Heart right ventricle (tissue), 16 donors: ENCODE results near the gene ISCU. TPM values are rescaled to one million over a fixed set of nuclear protein-coding genes. Genes with fewer than 3 reads are reported as not detected.

Experiments used
- ATAC-seq, 8 donors: fragments of 200-7000 bp; cut with Tn5 transposase; one replicate each; pipeline ENCODE4 v1.9.1; 2020; ENCODE audit warnings: mild to moderate bottlenecking in 8 of 8, moderate library complexity in 8 of 8, moderate number of reproducible peaks in 1 of 8
- DNase-seq, 2 donors: peaks; one replicate each; pipeline ENCODE4 v3.0.0-alpha.2; 2020
- H3K27ac ChIP-seq, 10 donors: fragments of 200-600 bp; sonication (generic) in 2 of 10; one replicate each; pipeline versions ENCODE4 v1.5.0 to v1.8.0; 2020 to 2022; ENCODE audit warnings: mild to moderate bottlenecking in 3 of 10
- H3K27me3 ChIP-seq, 7 donors: fragments of 200-600 bp; one replicate each; pipeline ENCODE4 v1.8.0; 2021 to 2022; ENCODE audit warnings: mild to moderate bottlenecking in 2 of 7
- H3K36me3 ChIP-seq, 9 donors: fragments of 200-600 bp; sonication (generic) in 1 of 9; one replicate each; pipeline versions ENCODE4 v1.5.0 to v1.8.0; 2020 to 2022; ENCODE audit warnings: mild to moderate bottlenecking in 2 of 9
- H3K4me1 ChIP-seq, 9 donors: fragments of 200-600 bp; sonication (generic) in 1 of 9; one replicate each; pipeline versions ENCODE4 v1.5.0 to v1.8.0; 2020 to 2022; ENCODE audit warnings: mild to moderate bottlenecking in 4 of 9
- H3K4me3 ChIP-seq, 10 donors: fragments of 200-600 bp; sonication (generic) in 2 of 10; one replicate each; pipeline versions ENCODE4 v1.5.0 to v1.8.0; 2020 to 2022; ENCODE audit warnings: mild to moderate bottlenecking in 7 of 10, moderate library complexity in 2 of 10
- H3K9me3 ChIP-seq, 11 donors: fragments of 200-600 bp in 10 of 11; sonication (generic) in 2 of 11; one replicate each; pipeline versions ENCODE4 v1.5.0 to v1.8.0; 2013 to 2022; ENCODE audit warnings: mild to moderate bottlenecking in 2 of 11, control low read depth in 1 of 11, moderate library complexity in 1 of 11
- WGBS, 2 donors: extraction: QIAGEN DNeasy Blood & Tissue Kit; methylation state at CpG; one replicate each; pipeline ENCODE4 v1.1.7; 2013; ENCODE audit warnings: inconsistent platforms in 1 of 2; 5-methylcytosine and 5-hydroxymethylcytosine counted together
- intact Hi-C, 10 donors: fragments of 100-400 bp; cut with DNase I; formaldehyde crosslinking; loops; one replicate each; pipeline versions ENCODE4 v1.11.1 to v1.14.2; 2022
- polyA plus RNA-seq, 2 donors: library from polyadenylated mRNA; stranded (reverse); fragments of 200-250 nt; gene quantifications; one replicate each; pipeline ENCODE4 v1.2.3, GENCODE V29; 2013
- total RNA-seq, 10 donors: library from RNA; stranded (reverse); fragmentation: NEBNext Ultra II Directional in 3 of 10; extraction: Animal tissue kit (Norgen Biotek cat#: 25700) in 3 of 10; gene quantifications; one replicate each; pipeline versions ENCODE4 v1.2.1 to v1.2.4, GENCODE V29; 2021 to 2023
- TF ChIP-seq, protein P1 (sequence below), 9 donors: fragments of 200-600 bp; sonication (generic) in 2 of 9; IDR thresholded peaks; one replicate each; pipeline versions ENCODE4 v1.5.0 to v1.8.0; 2021 to 2022; ENCODE audit warnings: antibody characterized with exemption in 9 of 9, mild to moderate bottlenecking in 5 of 9, moderate library complexity in 1 of 9
- donor health status: Arrhythmogenic right ventricular cardiomyopathy.
- donor health status: ischemic (EF 13 %, LVEDD 7.1; RV severe dilation, severe dysfunction).
- donor health status: healthy with polysubstance abuse.
- donor health status: DM: no; HTN: yes; CAD: no.
- donor health status: DM: no; HTN: no; CAD: no.
- donor health status: ischemic (EF 25% LVEDD 6.9; RV normal size, moderate dysfunction).
- donor health status: ischemic (EF 25% LVEDD 5.7; RV mildly dilated, moderate dysfunction).
- donor health status: healthy.
- donor health status: DM: yes; HTN: yes; CAD: no.
- donor health status: Ischemic cardiomyopathy.
- donor health status: ischemic (EF 35%, LVEDD 5.7; RV mildly dilated, moderate dysfunction).
- donor health status: nonischemic (EF 11% LVEDD 7.7; RV severe dilation, severe dysfunction).
- donor health status: DM: yes; HTN: yes; CAD: no.
- donor health status: PGD.
- donor health status: ischemic (EF 29% LVEDD 5.4; RV normal size, mild dysfunction).
- donor health status: nonischemic (EF 23%, LVEDD 6.1; RV moderate dilation, normal function).

The ISCU gene
- total and polyA plus RNA-seq, 12 donors, result 164 to 630 (median 516) TPM

DNA sequence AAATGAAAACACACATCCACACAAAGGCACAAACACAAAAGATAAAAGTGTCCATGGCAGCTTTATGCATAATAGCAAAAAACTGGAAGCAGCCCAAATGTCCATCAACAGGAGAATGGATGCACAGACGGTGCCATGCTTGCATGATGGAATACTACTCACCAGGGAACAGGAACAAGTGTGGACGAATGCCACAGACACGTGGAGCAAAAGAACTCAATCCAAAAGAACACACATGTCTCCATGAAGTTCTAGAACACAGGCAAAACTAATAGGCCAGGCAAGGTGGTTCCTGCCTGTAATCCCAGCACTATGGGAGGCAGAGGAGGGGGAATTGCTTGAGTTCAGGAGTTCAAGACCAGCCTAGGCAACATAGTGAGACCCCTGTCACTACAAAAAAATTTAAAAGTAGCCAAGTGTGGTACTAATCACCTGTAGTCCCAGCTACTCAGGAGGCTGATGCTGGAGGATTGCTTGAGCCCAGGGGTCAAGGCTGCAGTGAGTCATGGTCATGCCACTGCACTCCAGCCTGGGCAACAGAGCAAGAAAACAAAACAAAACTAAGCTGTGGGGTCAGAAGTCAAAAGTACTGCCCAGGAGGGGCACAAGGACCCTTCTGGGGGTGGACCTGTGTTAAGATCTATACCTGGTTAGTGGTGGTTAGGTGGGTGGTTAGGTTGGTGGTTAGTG, 42.7 kb downstream of the ISCU start:
- WGBS, 2 donors, result 60 to 65% methylated on average over 3 of the region's 3 CpGs
- no peak for ATAC-seq
- TF ChIP-seq, protein P1, sequence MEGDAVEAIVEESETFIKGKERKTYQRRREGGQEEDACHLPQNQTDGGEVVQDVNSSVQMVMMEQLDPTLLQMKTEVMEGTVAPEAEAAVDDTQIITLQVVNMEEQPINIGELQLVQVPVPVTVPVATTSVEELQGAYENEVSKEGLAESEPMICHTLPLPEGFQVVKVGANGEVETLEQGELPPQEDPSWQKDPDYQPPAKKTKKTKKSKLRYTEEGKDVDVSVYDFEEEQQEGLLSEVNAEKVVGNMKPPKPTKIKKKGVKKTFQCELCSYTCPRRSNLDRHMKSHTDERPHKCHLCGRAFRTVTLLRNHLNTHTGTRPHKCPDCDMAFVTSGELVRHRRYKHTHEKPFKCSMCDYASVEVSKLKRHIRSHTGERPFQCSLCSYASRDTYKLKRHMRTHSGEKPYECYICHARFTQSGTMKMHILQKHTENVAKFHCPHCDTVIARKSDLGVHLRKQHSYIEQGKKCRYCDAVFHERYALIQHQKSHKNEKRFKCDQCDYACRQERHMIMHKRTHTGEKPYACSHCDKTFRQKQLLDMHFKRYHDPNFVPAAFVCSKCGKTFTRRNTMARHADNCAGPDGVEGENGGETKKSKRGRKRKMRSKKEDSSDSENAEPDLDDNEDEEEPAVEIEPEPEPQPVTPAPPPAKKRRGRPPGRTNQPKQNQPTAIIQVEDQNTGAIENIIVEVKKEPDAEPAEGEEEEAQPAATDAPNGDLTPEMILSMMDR (IDR thresholded peaks at IDR 0.05), result no peak
- Histone ChIP-seq H3K27ac (no peak overlapping the region), H3K36me3 (no peaks in the 10 kb centered on the region), H3K27me3 (no peaks in the 10 kb centered on the region), H3K4me1 (peaks cover 0 to 16% (median 9%) of the 10 kb centered on the region in 9 donors), H3K9me3 (no peaks in the 10 kb centered on the region), H3K4me3 (no peak overlapping the region)
- no peak for DNase-seq
- intact Hi-C loops, result loop anchor here in 1 of 10 donors (5.0 kb wide), 1 partner anchor 33 kb away; no protein-coding TSS in a partner anchor

DNA sequence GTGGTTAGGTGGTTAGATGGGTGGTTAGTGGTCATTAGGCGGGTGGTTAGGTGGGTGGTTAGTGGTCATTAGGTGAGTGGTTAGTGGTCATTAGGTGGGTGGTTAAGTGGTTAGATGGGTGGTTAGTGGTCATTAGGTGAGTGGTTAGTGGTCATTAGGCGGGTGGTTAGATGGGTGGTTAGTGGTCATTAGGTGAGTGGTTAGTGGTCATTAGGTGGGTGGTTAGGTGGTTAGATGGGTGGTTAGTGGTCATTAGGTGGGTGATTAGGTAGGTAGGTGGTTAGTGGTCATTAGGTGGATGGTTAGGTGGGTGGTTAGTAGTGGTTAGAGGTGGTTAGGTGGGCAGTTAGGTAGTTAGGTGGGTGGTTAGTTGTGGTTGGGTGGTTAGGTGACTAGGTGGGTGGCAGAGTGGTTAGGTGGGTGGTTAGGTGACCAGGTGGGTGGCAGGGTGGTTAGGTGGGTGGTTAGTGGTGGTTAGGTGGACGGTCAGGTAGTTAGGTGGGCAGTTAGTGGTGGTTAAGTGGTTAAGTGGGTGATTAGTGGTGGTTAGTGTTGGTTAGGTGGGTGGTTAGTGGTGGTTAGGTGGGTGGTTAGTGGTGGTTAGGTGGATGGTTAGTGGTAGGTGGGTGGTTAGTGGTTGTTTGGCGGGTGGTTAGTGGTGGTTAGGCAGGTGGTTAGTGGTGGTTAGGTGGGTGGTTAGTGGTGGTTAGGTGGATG, 43.5 kb downstream of the ISCU start:
- ATAC-seq, result no peak
- DNase-seq, result no peak
- 92 to 99% methylated on average over 4 of the region's 4 CpGs for WGBS, 2 donors
- intact Hi-C loops, result loop anchor here in 1 of 10 donors (5.0 kb wide), 1 partner anchor 34 kb away; no protein-coding TSS in a partner anchor
- no peak overlapping the region for H3K27ac ChIP-seq
- no peaks in the 10 kb centered on the region for H3K9me3 ChIP-seq
- H3K4me1 ChIP-seq, result peaks cover 0 to 18% (median 9%) of the 10 kb centered on the region in 9 donors
- H3K4me3 ChIP-seq, result no peak overlapping the region
- no peaks in the 10 kb centered on the region for H3K27me3 ChIP-seq
- TF ChIP-seq, protein P1 (IDR thresholded peaks at IDR 0.05), result no peak
- H3K36me3 ChIP-seq, result no peaks in the 10 kb centered on the region

DNA sequence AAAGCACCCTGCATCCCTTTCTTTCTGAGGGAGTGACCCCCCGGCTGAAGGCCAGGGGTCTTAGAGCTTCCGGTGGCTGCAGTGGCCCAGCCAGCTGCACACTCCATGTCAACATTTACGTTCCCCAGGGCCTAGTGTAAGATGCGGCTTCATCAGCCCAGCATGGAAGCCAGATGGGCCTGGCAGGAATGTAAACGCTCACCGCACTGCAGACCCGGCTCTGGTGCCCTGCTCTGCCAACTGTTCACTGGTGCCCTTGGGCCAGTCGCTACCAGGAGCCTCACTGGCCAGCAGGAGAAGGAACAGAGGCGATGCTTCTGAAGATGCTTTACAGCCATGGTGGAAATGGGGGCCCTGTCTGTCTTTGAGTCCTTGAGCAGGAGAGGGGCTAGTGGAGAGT, 44.1 kb downstream of the ISCU start:
- no peak overlapping the region for H3K27ac ChIP-seq

DNA sequence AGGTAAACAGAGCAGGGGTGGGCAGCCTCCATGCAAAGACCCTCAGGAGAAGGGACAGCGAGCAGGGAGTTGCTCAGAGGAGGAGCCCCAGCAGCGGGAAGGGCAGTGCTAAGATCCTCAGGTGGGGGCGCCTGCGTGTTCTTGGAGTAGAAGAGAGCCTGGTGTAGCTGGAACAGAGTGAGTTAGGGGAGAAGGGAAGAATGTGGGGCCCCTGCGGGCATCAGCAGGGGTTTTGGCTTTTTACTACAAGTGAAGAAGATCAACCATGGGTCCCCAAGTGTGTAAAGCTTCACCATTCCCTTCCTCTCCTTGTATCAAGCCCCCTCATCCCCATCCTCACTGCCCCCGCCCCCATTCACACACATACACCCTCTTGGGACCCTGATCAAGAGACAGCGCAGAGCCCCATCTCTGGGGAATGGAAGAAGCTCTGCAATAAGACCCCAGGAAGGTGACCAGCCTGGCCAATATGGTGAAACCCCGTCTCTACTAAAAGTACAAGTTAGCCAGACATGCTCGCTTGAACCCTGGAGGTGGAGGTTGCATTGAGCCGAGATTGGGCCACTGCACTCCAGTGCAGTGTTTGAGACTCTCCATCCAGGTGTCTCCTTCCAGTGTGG, 45.7 kb downstream of the ISCU start:
- no peaks in the 10 kb centered on the region for H3K9me3 ChIP-seq
- no peak overlapping the region for H3K4me3 ChIP-seq
- TF ChIP-seq, protein P1 (IDR thresholded peaks at IDR 0.05), result no peak

More for the DNA sequence above, 44.1 kb downstream of the ISCU start:
- H3K4me3 ChIP-seq, result no peak overlapping the region
- peaks cover 0 to 18% (median 9%) of the 10 kb centered on the region in 9 donors for H3K4me1 ChIP-seq
- 70 to 79% methylated on average over 9 of the region's 9 CpGs for WGBS, 2 donors
- no peak for DNase-seq
- H3K36me3 ChIP-seq, result no peaks in the 10 kb centered on the region
- no peaks in the 10 kb centered on the region for H3K9me3 ChIP-seq
- no peaks in the 10 kb centered on the region for H3K27me3 ChIP-seq
- TF ChIP-seq, protein P1 (IDR thresholded peaks at IDR 0.05), result no peak
- intact Hi-C loops, result loop anchor here in 1 of 10 donors (5.0 kb wide), 1 partner anchor 34 kb away; no protein-coding TSS in a partner anchor
- ATAC-seq, result no peak

More for the DNA sequence above, 45.7 kb downstream of the ISCU start:
- ATAC-seq (no peak), DNase-seq (no peak)
- Histone ChIP-seq H3K27ac (no peak overlapping the region), H3K27me3 (no peaks in the 10 kb centered on the region), H3K4me1 (peaks cover 0 to 22% (median 11%) of the 10 kb centered on the region in 9 donors), H3K36me3 (no peaks in the 10 kb centered on the region)
- 93 to 95% methylated on average over 10 of the region's 10 CpGs for WGBS, 2 donors
- intact Hi-C loops, result loop anchor here in 1 of 10 donors (5.0 kb wide), 1 partner anchor 36 kb away; no protein-coding TSS in a partner anchor
